Jurkat, Clone E6-1 (cell line): ENCODE data around the gene RNF168.
"Not testable (repeated sequence)": the region's sequence is repeated elsewhere in the genome, so short reads cannot be mapped to it uniquely, and the experiment has no call there.

Experiments used
- DNase-seq: peaks from one replicate; pipeline ENCODE4 v3.0.0-alpha.2; 2011; ENCODE audit warnings: low read depth, low spot score
- H3K4me3 ChIP-seq: 2 replicates; pipeline ENCODE4 v1.5.1; 2011; ENCODE audit warnings: mild to moderate bottlenecking, low read length, control low read depth, moderate library complexity

RNF168 gene

DNA sequence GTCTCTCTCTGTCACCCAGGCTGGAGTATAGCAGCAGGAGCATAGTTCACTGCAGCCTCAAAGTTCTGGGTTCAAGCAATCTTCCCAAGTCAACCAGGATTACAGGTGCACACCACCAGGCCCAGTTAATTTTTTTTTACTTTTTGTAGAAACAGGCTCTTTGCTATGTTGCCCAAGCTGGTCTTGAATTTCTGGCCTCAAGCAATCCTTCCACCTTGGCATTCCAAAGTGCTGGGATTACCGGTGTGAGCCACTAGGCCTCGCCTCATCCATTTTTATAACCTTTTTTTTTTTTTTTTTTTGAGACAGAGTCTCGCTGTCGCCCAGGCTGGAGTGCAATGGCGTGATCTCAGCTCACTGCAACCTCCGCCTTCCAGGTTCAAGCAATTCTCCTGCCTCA lies 79.1 kb downstream of the RNF168 start:
- DNase-seq, H3K4me3 ChIP-seq: not testable (repeated sequence)

DNA sequence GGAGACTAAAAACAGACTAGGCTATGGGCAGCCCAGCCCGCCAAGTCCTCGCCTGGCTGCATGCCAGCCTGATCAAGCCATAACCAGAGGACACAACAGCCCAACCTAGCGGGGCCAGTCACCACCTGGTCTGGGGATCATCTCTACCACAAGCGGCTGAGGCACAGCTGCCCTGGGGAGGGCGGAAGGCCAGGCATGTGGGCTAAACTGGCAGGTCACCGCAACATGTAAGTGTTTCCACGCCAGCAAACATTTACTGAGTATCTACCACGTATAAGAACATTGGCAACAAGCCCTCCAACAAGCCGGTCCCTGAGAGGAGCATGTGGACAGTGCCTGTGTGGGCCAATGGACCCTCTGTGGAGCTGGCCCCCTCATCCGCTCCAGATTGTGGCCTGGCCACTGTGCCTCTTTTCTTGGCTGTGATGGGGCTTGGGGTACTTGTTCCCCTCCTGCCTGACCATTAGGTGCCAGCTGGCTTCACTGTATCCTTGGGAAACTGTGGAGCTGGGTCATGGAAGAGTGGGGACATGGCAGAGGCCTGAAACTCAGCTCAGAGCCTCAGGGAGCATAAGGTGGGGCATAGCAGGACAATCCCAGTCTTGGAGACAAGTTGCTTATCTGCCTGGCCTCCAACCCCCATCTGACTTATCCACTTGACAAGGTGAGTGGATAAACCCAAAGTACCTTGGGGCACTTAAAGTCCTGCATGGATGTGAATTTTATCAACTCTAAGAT lies 80.4 kb downstream of the RNF168 start:
- DNase-seq: no peak

DNA sequence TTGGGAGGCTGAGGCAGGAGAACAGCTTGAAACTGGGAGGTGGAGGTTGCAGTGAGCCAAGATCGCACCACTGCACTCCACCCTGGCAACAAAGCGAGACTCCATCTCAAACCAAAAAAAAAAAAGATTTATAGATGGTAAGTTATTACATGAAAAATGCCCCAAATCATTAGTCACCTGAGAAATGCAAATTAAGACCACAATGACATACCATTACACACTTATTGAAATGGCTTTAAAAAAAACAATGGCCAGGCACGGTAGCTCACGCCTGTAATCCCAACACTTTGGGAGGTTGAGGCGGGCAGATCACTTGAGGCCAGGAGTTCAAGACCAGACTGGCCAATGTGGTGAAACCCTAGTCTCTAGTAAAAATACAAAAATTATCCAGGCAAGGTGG lies 81.9 kb downstream of the RNF168 start:
- not testable (repeated sequence) for H3K4me3 ChIP-seq, DNase-seq

More for the DNA sequence above, 80.4 kb downstream of the RNF168 start:
- H3K4me3 ChIP-seq: no peak overlapping the region

DNA sequence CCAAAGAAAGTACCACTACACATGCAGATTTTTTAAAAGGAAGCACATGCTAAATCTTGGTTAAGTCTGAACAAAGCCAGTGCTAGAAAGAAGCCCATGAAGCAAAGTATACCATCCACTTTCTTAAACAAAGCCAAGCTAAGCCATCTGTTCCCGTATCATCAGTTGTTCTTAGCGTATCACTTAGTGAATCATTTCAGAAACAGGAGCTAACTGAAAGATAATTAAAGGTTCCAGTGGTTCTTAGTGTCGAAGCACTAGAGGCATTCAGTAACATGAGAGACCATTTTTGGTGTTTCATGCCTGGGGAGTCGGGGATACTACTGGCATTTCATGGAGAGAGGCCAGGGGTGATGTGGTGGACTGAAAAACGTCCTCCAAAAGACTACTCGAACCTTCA lies 84.2 kb downstream of the RNF168 start:
- no peak overlapping the region for H3K4me3 ChIP-seq
- no peak for DNase-seq
